ENCODE data around the gene PTPRJ.

Gene PTPRJ

GRCh38 chr11:48050304-48050703, 69.9 kb downstream of the PTPRJ start:
- DNase-seq (ENCODE audit: extremely low spot score): no peak
- CTCF ChIA-PET: interaction anchor here (1.4 kb wide), 1 partner anchor 9 kb away, joined by 6 read pairs; no protein-coding TSS in a partner anchor
- POLR2A ChIA-PET: no interaction called here
- TF ChIP-seq CTCF (IDR thresholded peaks at IDR 0.05; ENCODE audit: control extremely low read depth, extremely low read depth, low read depth, missing control alignments): no peak

GRCh38 chr11:48051217-48051830, 71.0 kb downstream of the PTPRJ start:
- POLR2A ChIA-PET: no interaction called here
- CTCF ChIA-PET: interaction anchor here (1.2 to 1.4 kb wide), 3 partner anchors 8 to 58 kb away, joined by 3 to 6 read pairs (median 5); no protein-coding TSS in a partner anchor

DNA sequence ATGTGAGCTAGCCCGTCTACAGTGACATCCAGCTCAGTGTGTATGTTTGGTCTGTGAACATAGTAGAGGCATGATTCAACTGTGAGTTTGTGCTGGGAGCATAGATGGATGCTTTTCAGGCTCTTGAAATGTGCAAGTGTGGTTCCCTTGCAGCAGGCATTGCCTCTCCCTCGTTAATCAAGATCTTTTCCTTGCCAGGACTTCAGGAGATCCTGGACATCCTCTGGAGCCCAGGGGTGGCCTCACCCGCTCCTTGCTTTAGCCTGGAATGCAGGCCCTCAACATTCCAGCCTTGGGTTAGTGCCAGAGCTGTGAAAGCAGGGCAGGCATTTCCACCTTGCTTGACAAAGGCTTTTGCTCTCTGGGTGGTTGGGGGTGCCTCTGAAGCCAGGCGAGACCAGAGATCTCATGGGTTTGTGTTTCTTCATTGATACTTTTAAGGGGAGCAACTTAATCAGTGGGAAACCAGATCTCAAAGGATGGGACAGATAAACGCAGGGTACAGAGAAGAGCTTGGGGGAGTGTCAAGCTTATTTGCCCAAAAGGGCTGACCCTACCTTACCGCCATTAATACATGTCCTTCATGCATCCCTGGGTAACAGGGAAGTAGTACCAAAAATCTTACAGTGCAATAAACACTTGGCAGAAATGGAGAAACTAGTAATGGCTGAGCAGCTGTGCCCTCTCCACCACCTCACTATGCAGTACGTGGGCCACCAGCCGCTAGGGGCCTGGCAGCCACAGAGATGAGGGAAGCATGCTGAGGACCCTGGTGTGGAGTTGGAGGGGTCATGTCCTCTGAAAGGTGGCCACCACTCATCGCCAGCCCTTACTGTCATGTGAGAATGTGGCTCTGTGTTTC, 72.1 kb downstream of the PTPRJ start:
- no peak for DNase-seq (ENCODE audit: extremely low spot score)
- ChIA-PET CTCF (interaction anchor here (1.0 to 1.4 kb wide), 4 partner anchors 9 to 57 kb away, joined by 3 to 5 read pairs (median 3); no protein-coding TSS in a partner anchor), POLR2A (no interaction called here)
- TF ChIP-seq CTCF (IDR thresholded peaks at IDR 0.05; ENCODE audit: control extremely low read depth, extremely low read depth, low read depth, missing control alignments): no peak

More at GRCh38 chr11:48051217-48051830, 71.0 kb downstream of the PTPRJ start:
- TF ChIP-seq CTCF (IDR thresholded peaks at IDR 0.05; ENCODE audit: control extremely low read depth, extremely low read depth, low read depth, missing control alignments): no peak
- DNase-seq (ENCODE audit: extremely low spot score): no peak

GRCh38 chr11:48054994-48055291, 74.6 kb downstream of the PTPRJ start:
- POLR2A ChIA-PET: no interaction called here

DNA sequence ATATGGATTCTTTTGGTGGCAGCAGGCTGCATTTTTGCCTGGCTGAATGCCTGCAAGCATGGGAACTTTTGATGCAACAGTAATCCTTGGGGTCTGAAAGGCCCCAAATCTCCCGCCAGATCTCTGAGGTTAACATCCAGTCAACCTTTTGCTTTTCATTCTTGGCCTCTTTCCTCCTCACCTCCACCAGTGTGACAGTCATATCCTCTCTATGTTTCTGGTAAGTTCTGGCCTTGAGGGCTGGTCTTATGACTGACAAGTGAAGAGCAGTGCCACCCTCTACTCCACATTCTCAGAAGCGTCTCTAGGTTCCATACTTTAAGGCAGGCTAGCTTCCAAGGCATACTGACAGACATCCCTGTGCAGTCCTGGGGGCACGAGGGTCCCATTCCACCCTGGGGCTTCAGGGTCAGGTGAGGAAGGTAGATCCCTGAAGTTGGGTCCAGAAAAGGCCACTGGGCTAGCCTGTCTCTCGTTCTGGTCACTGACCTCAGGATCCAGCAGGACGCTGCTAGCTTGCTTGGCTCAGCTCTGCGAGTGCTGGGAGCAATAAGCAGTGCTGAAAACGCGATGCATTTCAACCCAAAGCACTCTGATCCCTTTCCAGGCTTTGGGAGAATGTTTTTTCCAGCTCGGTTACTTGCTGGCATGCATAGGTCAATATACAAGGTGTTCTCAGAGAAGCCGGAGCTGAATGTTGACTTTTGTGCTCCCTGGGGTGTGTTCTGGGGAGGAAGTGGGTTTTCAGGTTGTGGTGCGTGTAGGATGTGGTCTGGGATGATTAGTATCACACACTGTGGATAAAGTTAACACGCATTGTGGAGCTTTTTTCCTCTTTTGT, 75.2 kb downstream of the PTPRJ start:
- no peak for DNase-seq (ENCODE audit: extremely low spot score)
- ChIA-PET POLR2A (interaction anchor here (0.9 kb wide), 1 partner anchor 82 kb away, joined by 3 read pairs; no protein-coding TSS in a partner anchor), CTCF (interaction anchor here (1.4 to 2.3 kb wide), 4 partner anchors 9 to 48 kb away, joined by 3 to 7 read pairs (median 6); no protein-coding TSS in a partner anchor)
- TF ChIP-seq CTCF (IDR thresholded peaks at IDR 0.05; ENCODE audit: control extremely low read depth, extremely low read depth, low read depth, missing control alignments): no peak

More at GRCh38 chr11:48054994-48055291, 74.6 kb downstream of the PTPRJ start:
- DNase-seq (ENCODE audit: extremely low spot score): no peak
- TF ChIP-seq CTCF (IDR thresholded peaks at IDR 0.05; ENCODE audit: control extremely low read depth, extremely low read depth, low read depth, missing control alignments): no peak
- CTCF ChIA-PET: interaction anchor here (1.4 kb wide), 1 partner anchor 48 kb away, joined by 3 read pairs; no protein-coding TSS in a partner anchor

Measured in GM10248 (cell line).